GM12878 (cell line): ENCODE results near the gene SERP1. TPM values are rescaled to one million over a fixed set of nuclear protein-coding genes. Genes with fewer than 3 reads are reported as not detected.

ENCODE experiments used
- ATAC-seq: fragments of 200-7000 bp; cut with Tn5 transposase; 3 replicates; pipeline ENCODE4 v1.9.1; 2020; ENCODE audit warnings: mild to moderate bottlenecking, moderate library complexity
- BruUV-seq: library from RNA; stranded (reverse); fragments of 400-500 nt; replicated peaks from 2 replicates; lab custom pipeline; 2021; lab: Mats Ljungman, UMichigan
- CTCF ChIA-PET: fragments of 300-600 bp; sonication (Branson Sonifier 250); formaldehyde crosslinking; extraction: SDS; loops from one replicate; lab custom pipeline; 2021; ENCODE audit warnings: inconsistent platforms; lab: Yijun Ruan, JAX
- POLR2A ChIA-PET: fragments of 350-600 bp; formaldehyde crosslinking; extraction: SDS; loops from one replicate; lab custom pipeline; 2021; ENCODE audit warnings: inconsistent platforms; lab: Charles Lee
- RAD21 ChIA-PET: fragments of 300-600 bp; sonication (Branson Sonifier 250); formaldehyde crosslinking; loops from one replicate; lab custom pipeline; 2023; ENCODE audit warnings: antibody characterized with exemption; ENCODE audit not compliant: unreplicated experiment; lab: Charles Lee
- SMC1A ChIA-PET: fragments of 300-600 bp; sonication (Branson Sonifier 250); formaldehyde crosslinking; loops from one replicate; lab custom pipeline; 2023; ENCODE audit not compliant: unreplicated experiment, uncharacterized antibody; lab: Charles Lee
- DNase-seq: peaks from one replicate; pipeline ENCODE4 v3.0.0-alpha.2; 2011; ENCODE audit warnings: low read depth, low spot score
- FAIRE-seq: peaks from 3 replicates; lab custom pipeline; 2011; peaks lifted over from hg19 to GRCh38; lab: Jason Lieb, UNC
- H2AFZ ChIP-seq: 2 replicates; pipeline ENCODE4 v1.6.0; 2011; ENCODE audit warnings: low read depth, low read length, control low read depth; ENCODE audit not compliant: control insufficient read depth
- H3K27ac ChIP-seq: 2 replicates; pipeline ENCODE4 v1.5.1; 2011; ENCODE audit warnings: control low read depth; ENCODE audit not compliant: control insufficient read depth, insufficient read depth
- H3K27me3 ChIP-seq, 2 experiments: replicated peaks in 1 of 2; 2 replicates each; pipeline versions ENCODE4 v1.6.0 to v1.6.1; 2011; ENCODE audit warnings: low read length in 1 of 2; ENCODE audit not compliant: control insufficient read depth in 2 of 2, insufficient read depth in 2 of 2
- H3K36me3 ChIP-seq, 2 experiments: 2 replicates each; pipeline ENCODE4 v1.5.1; 2011; ENCODE audit warnings: low read length in 1 of 2; ENCODE audit not compliant: control insufficient read depth in 2 of 2, insufficient read depth in 2 of 2
- H3K4me1 ChIP-seq: 2 replicates; pipeline ENCODE4 v1.6.1; 2011; ENCODE audit warnings: mild to moderate bottlenecking, low read length, moderate library complexity, mixed read lengths; ENCODE audit not compliant: control insufficient read depth, insufficient read depth
- H3K4me2 ChIP-seq: 2 replicates; pipeline ENCODE4 v1.6.0; 2011; ENCODE audit warnings: control low read depth; ENCODE audit not compliant: control insufficient read depth, insufficient read depth
- H3K4me3 ChIP-seq: fragments of 200-600 bp; sonication (generic); 2 replicates; pipeline ENCODE4 v1.5.1; 2016
- H3K79me2 ChIP-seq: 2 replicates; pipeline ENCODE4 v1.6.0; 2011; ENCODE audit warnings: low read length; ENCODE audit not compliant: control insufficient read depth, insufficient read depth
- H3K9ac ChIP-seq: 2 replicates; pipeline ENCODE4 v1.8.0; 2011; ENCODE audit warnings: low read length, control low read depth, mixed read lengths; ENCODE audit not compliant: control insufficient read depth, insufficient read depth
- H3K9me3 ChIP-seq: replicated peaks from 3 replicates; pipeline ENCODE4 v1.5.1; 2011; ENCODE audit warnings: mild to moderate bottlenecking, low read length; ENCODE audit not compliant: control insufficient read depth, insufficient read depth
- H4K20me1 ChIP-seq: 2 replicates; pipeline ENCODE4 v1.6.0; 2011; ENCODE audit not compliant: control insufficient read depth, insufficient read depth
- BHLHE40 ChIP-seq, 2 experiments: fragments of 450-650 bp in 1 of 2; IDR thresholded peaks; 2 replicates each; pipeline ENCODE4 v1.6.1; 2011 to 2017; ENCODE audit warnings: low read depth in 2 of 2, borderline replicate concordance in 1 of 2, improper control_type of control experiment in 1 of 2, low read length in 1 of 2, mild to moderate bottlenecking in 1 of 2
- CBX5 ChIP-seq: sonication (generic); IDR thresholded peaks from 2 replicates; pipeline ENCODE4 v1.6.1; 2016; ENCODE audit warnings: low read depth, moderate library complexity, mild to moderate bottlenecking, inconsistent platforms
- CEBPB ChIP-seq, 2 experiments: fragments of 150-350 bp in 1 of 2; IDR thresholded peaks; 2 replicates each; pipeline ENCODE4 v1.6.1; 2012 to 2014; ENCODE audit warnings: low read depth in 2 of 2, low read length in 2 of 2, borderline replicate concordance in 1 of 2, inconsistent platforms in 1 of 2
- CREB1 ChIP-seq: IDR thresholded peaks from 2 replicates; pipeline ENCODE4 v1.6.1; 2012; ENCODE audit warnings: low read depth, mild to moderate bottlenecking, inconsistent platforms
- GABPA ChIP-seq: IDR thresholded peaks from 2 replicates; pipeline ENCODE4 v1.6.1; 2014; ENCODE audit warnings: antibody characterized with exemption, low read depth, mild to moderate bottlenecking, inconsistent platforms
- KAT2A ChIP-seq: conservative IDR thresholded peaks from 2 replicates; pipeline ENCODE4 v1.6.1; 2011; ENCODE audit warnings: low read depth, low read length; ENCODE audit not compliant: control insufficient read depth
- MEF2B ChIP-seq: fragments of 450-650 bp; IDR thresholded peaks from 2 replicates; pipeline ENCODE4 v1.6.1; 2018; ENCODE audit warnings: mild to moderate bottlenecking, moderate library complexity; ENCODE audit not compliant: partially characterized antibody, poor library complexity, severe bottlenecking
- MYC ChIP-seq: IDR thresholded peaks from 2 replicates; pipeline ENCODE4 v1.6.1; 2011; ENCODE audit warnings: mild to moderate bottlenecking, low read length, moderate library complexity, inconsistent platforms; ENCODE audit not compliant: insufficient read depth, insufficient replicate concordance, insufficient read length, severe bottlenecking
- RFX5 ChIP-seq: IDR thresholded peaks from 2 replicates; pipeline ENCODE4 v1.6.1; 2011; ENCODE audit warnings: low read depth, low read length, improper control_type of control experiment
- SRF ChIP-seq, 2 experiments: IDR thresholded peaks; 2 replicates each; pipeline ENCODE4 v1.6.1; 2011; ENCODE audit warnings: low read depth in 2 of 2, low read length in 2 of 2, mild to moderate bottlenecking in 1 of 2, moderate library complexity in 1 of 2
- ZBED1 ChIP-seq: IDR thresholded peaks from 2 replicates; pipeline ENCODE4 v1.6.1; 2016; ENCODE audit warnings: borderline replicate concordance
- WGBS: methylation state at CpG from one replicate; pipeline ENCODE4 v1.1.6; 2016; ENCODE audit warnings: low lambda C conversion rate; ENCODE audit not compliant: insufficient replicate concordance, insufficient coverage; ENCODE audit errors: missing lambda C conversion rate; 5-methylcytosine and 5-hydroxymethylcytosine counted together
- in situ Hi-C: fragments of 300-500 bp; cut with MboI; formaldehyde crosslinking; loops from 9 replicates; pipeline ENCODE4 v1.14.3; 2018; ENCODE audit warnings: mixed read lengths
- intact Hi-C: fragments of 100-400 bp; cut with micrococcal nuclease; formaldehyde crosslinking; loops from one replicate; pipeline ENCODE4 v1.14.2; 2022; ENCODE audit not compliant: unreplicated experiment
- polyA plus RNA-seq, 11 experiments: library from polyadenylated mRNA; depleted of rRNA in 4 of 11; unstranded in 6 of 11; stranded (reverse) in 5 of 11; fragments of >200 nt; fragmentation: Nextera tagmentation in 4 of 11; fragmentation: Illumina TruSeq in 1 of 11; extraction: Ambion mirVana in 4 of 11; extraction: Trizol in 1 of 11; gene quantifications; 1 replicate in 1 of 11; 2 replicates in 10 of 11; pipeline versions ENCODE4 v1.2.1 to v1.2.3, GENCODE V29; 2011 to 2016; ENCODE audit warnings: inconsistent platforms in 2 of 11, missing spikeins in 2 of 11, low read depth in 1 of 11
- total RNA-seq, 4 experiments: library from RNA; depleted of rRNA in 3 of 4; stranded (reverse); fragments of >200 nt in 3 of 4; fragmentation: Illumina TruSeq in 1 of 4; extraction: Trizol in 1 of 4; gene quantifications; 2 replicates each; pipeline versions ENCODE4 v1.2.1 to v1.2.3, GENCODE V29; 2013 to 2021
- TF ChIP-seq, protein P1 (sequence below): fragments of 450-650 bp; IDR thresholded peaks from 2 replicates; pipeline ENCODE4 v1.6.1; 2014; ENCODE audit warnings: mild to moderate bottlenecking
- TF ChIP-seq, protein P2 (sequence below): IDR thresholded peaks from 2 replicates; pipeline ENCODE4 v1.6.1; 2011; ENCODE audit warnings: low read depth, low read length, improper control_type of control experiment, borderline replicate concordance
- TF ChIP-seq, protein P3 (sequence below): fragments of 450-650 bp; IDR thresholded peaks from 2 replicates; pipeline ENCODE4 v1.6.1; 2017; ENCODE audit warnings: low read depth, mild to moderate bottlenecking, moderate library complexity
- TF ChIP-seq, protein P4 (sequence below): fragments of 450-650 bp; IDR thresholded peaks from 2 replicates; pipeline ENCODE4 v1.6.1; 2017; ENCODE audit warnings: antibody characterized with exemption, mild to moderate bottlenecking, moderate library complexity

SERP1 gene
- total and polyA plus RNA-seq, 10 of the 15 experiments (the other 5 are each of a cell fraction or from before 2014, with no cell fraction given), result 31.1 to 242 (median 87.0) TPM

DNA sequence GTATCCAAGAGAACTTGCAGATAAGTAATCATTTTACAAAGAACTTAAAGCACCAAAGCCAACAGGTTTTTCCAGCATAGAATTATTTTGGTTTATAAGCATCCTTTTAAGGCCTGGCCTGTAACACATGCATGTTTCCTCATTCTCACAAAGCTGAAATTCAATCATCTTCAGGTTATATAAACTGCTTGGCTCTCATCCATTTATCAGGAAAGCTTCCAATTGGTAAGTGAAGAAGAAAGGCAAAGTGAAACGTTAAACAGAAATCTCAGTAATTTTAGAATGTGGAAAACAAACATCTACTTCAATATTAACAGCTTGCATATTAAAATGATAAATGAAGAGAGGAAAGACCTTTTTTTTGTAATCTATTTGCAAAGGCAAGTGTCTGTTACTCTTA is 1.6 kb downstream of the SERP1 start:
- peaks cover 68% of the 10 kb centered on the region for H3K79me2 ChIP-seq
- ATAC-seq, result no peak
- no peak overlapping the region for H2AFZ ChIP-seq
- ChIA-PET POLR2A (interaction anchor here (0.7 to 3.5 kb wide), 8 partner anchors 54 to 218 kb away, joined by 3 to 21 read pairs (median 4); partner anchors contain the start of gene SIAH2), RAD21 (interaction anchor here (1.0 to 4.8 kb wide), 10 partner anchors 17 to 220 kb away, joined by 3 to 25 read pairs (median 5); partner anchors contain the start of gene SIAH2), SMC1A (interaction anchor here (0.8 to 3.4 kb wide), 18 partner anchors 8 to 320 kb away, joined by 3 to 11 read pairs (median 4); partner anchors contain the start of genes ERICH6 and SELENOT), CTCF (interaction anchor here (1.1 to 2.0 kb wide), 8 partner anchors 9 to 242 kb away, joined by 3 to 7 read pairs (median 4); no protein-coding TSS in a partner anchor)
- DNase-seq, result no peak
- BruUV-seq, result no TSS peak
- H3K27me3 ChIP-seq, result no peaks in the 10 kb centered on the region
- FAIRE-seq, result no peak
- peak overlapping the region; percentile 89 for H3K9ac ChIP-seq
- no peaks in the 10 kb centered on the region for H4K20me1 ChIP-seq
- H3K4me1 ChIP-seq, result peaks cover 3% of the 10 kb centered on the region; the same call in 1 of the 2 replicates
- H3K36me3 ChIP-seq, result peaks cover 0 to 4% of the 10 kb centered on the region in 2 experiments; a peak in 1 of 4 replicates
- peak overlapping the region; percentile 89 for H3K4me3 ChIP-seq
- peak overlapping the region; percentile 96 for H3K27ac ChIP-seq
- TF ChIP-seq MYC, result no peak
- TF ChIP-seq ZBED1, result no peak
- TF ChIP-seq CEBPB (IDR thresholded peaks at IDR 0.05; ENCODE audit: borderline replicate concordance in 1 of 2, low read depth in 2 of 2, low read length in 2 of 2), result no peak
- TF ChIP-seq GABPA, result no peak
- TF ChIP-seq, protein P1, sequence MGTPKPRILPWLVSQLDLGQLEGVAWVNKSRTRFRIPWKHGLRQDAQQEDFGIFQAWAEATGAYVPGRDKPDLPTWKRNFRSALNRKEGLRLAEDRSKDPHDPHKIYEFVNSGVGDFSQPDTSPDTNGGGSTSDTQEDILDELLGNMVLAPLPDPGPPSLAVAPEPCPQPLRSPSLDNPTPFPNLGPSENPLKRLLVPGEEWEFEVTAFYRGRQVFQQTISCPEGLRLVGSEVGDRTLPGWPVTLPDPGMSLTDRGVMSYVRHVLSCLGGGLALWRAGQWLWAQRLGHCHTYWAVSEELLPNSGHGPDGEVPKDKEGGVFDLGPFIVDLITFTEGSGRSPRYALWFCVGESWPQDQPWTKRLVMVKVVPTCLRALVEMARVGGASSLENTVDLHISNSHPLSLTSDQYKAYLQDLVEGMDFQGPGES, result no peak
- TF ChIP-seq RFX5, result no peak
- TF ChIP-seq, protein P2, sequence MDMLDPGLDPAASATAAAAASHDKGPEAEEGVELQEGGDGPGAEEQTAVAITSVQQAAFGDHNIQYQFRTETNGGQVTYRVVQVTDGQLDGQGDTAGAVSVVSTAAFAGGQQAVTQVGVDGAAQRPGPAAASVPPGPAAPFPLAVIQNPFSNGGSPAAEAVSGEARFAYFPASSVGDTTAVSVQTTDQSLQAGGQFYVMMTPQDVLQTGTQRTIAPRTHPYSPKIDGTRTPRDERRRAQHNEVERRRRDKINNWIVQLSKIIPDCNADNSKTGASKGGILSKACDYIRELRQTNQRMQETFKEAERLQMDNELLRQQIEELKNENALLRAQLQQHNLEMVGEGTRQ, result no peak
- no peak for TF ChIP-seq MEF2B
- TF ChIP-seq, protein P3, sequence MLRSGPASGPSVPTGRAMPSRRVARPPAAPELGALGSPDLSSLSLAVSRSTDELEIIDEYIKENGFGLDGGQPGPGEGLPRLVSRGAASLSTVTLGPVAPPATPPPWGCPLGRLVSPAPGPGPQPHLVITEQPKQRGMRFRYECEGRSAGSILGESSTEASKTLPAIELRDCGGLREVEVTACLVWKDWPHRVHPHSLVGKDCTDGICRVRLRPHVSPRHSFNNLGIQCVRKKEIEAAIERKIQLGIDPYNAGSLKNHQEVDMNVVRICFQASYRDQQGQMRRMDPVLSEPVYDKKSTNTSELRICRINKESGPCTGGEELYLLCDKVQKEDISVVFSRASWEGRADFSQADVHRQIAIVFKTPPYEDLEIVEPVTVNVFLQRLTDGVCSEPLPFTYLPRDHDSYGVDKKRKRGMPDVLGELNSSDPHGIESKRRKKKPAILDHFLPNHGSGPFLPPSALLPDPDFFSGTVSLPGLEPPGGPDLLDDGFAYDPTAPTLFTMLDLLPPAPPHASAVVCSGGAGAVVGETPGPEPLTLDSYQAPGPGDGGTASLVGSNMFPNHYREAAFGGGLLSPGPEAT, result no peak
- no peak for TF ChIP-seq CREB1
- TF ChIP-seq CBX5, result no peak
- no peak for TF ChIP-seq SRF (IDR thresholded peaks at IDR 0.05; ENCODE audit: low read depth in 2 of 2, low read length in 2 of 2)
- TF ChIP-seq, protein P4, sequence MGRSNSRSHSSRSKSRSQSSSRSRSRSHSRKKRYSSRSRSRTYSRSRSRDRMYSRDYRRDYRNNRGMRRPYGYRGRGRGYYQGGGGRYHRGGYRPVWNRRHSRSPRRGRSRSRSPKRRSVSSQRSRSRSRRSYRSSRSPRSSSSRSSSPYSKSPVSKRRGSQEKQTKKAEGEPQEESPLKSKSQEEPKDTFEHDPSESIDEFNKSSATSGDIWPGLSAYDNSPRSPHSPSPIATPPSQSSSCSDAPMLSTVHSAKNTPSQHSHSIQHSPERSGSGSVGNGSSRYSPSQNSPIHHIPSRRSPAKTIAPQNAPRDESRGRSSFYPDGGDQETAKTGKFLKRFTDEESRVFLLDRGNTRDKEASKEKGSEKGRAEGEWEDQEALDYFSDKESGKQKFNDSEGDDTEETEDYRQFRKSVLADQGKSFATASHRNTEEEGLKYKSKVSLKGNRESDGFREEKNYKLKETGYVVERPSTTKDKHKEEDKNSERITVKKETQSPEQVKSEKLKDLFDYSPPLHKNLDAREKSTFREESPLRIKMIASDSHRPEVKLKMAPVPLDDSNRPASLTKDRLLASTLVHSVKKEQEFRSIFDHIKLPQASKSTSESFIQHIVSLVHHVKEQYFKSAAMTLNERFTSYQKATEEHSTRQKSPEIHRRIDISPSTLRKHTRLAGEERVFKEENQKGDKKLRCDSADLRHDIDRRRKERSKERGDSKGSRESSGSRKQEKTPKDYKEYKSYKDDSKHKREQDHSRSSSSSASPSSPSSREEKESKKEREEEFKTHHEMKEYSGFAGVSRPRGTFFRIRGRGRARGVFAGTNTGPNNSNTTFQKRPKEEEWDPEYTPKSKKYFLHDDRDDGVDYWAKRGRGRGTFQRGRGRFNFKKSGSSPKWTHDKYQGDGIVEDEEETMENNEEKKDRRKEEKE, result no peak
- TF ChIP-seq BHLHE40 (IDR thresholded peaks at IDR 0.05; ENCODE audit: borderline replicate concordance in 1 of 2, low read depth in 2 of 2, low read length in 1 of 2), result no peak
- no peak for TF ChIP-seq KAT2A
- in situ Hi-C loops, result loop anchor here (10.0 to 25.0 kb wide), 2 partner anchors 593 to 730 kb away; partner anchors contain the start of gene P2RY14
- intact Hi-C loops, result loop anchor here (5.0 kb wide), 2 partner anchors 157 to 178 kb away; no protein-coding TSS in a partner anchor
- peak overlapping the region; percentile 72 for H3K4me2 ChIP-seq
- 0% methylated on average over 1 of the region's 1 CpG for WGBS
- no peaks in the 10 kb centered on the region for H3K9me3 ChIP-seq
